ENCODE results near the gene TMEM135.

DNA sequence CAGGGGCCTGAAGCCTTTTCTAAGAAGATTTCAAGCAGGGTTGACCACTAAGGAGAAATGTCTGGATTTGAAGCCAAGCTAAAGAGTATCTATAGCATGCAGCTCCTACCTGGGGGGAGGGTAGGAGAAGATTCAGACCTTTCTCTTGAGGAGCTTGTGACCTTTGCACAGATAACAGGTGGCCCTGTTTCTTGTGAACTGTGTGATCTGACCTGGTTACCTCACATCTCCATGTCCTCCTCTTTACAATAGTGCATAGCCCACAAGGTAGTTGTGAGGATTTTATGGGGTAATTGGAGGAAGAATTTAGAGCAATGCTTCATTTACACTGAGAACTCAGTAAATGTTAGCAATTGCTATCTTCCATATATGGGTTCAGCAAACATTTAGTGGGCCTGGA is 310.1 kb downstream of the TMEM135 start:
- TF ChIP-seq, protein P1, sequence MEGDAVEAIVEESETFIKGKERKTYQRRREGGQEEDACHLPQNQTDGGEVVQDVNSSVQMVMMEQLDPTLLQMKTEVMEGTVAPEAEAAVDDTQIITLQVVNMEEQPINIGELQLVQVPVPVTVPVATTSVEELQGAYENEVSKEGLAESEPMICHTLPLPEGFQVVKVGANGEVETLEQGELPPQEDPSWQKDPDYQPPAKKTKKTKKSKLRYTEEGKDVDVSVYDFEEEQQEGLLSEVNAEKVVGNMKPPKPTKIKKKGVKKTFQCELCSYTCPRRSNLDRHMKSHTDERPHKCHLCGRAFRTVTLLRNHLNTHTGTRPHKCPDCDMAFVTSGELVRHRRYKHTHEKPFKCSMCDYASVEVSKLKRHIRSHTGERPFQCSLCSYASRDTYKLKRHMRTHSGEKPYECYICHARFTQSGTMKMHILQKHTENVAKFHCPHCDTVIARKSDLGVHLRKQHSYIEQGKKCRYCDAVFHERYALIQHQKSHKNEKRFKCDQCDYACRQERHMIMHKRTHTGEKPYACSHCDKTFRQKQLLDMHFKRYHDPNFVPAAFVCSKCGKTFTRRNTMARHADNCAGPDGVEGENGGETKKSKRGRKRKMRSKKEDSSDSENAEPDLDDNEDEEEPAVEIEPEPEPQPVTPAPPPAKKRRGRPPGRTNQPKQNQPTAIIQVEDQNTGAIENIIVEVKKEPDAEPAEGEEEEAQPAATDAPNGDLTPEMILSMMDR (conservative IDR thresholded peaks at IDR 0.05; ENCODE audit: low read depth, low read length), result no peak
- TF ChIP-seq EZH2 (IDR thresholded peaks at IDR 0.05; ENCODE audit: borderline replicate concordance, low read depth, low read length, poor library complexity, severe bottlenecking), result no peak
